SH-SY5Y (cell line): ENCODE data around the gene GNG4.

Source experiments
- GATA2 ChIP-seq: IDR thresholded peaks from 2 replicates; pipeline ENCODE4 v1.6.1; 2011; ENCODE audit warnings: mild to moderate bottlenecking, low read depth, low read length
- GATA3 ChIP-seq: IDR thresholded peaks from 2 replicates; pipeline ENCODE4 v1.6.1; 2011; ENCODE audit warnings: low read depth, mild to moderate bottlenecking, low read length, moderate library complexity

The GNG4 gene

DNA sequence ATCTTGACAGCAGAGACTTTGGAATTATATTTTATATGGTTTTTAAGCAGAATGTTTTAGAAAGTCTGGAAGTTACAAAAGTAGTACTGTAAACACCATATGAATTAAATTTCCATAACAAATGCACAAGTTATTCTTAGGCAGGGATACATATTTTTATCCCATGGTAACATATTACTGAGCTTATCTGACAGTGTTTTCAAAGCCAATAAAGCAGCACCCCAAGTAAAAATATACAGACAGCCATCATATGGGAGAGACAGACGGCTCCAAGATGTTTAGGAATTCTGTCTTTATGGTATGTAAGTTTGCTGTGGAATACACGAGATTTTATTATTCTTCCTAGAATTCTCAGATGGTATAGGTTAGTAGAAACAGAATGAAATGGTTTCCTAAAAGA lies 12.0 kb upstream of the GNG4 start:
- TF ChIP-seq GATA3 (no peak), GATA2 (no peak)

DNA sequence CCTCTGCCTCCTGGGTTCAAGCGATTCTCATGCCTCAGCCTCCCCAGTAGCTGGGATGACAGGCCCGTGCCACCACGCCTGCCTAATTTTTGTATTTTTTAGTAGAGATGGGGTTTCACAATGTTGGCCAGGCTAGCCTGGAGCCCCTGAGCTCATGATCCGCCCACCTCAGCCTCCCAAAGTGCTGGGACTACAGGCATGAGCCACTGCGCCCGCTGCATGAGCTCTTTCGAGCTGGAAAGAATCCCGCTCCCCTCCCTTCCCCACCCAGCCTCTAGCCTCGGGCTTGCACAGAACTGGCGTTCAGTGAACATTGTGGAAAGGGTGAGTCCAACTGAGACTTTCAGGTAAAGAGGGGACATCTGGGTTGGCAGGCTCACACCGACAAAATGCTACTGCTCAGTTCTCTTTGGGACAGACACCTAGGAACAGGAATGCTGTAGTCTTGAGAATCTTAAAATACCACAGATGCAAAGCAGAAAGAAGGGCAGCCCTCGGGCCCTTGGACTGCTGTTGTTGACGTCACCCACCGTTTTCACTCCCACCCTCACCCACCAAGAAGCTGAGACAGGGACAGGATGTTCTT lies 9.7 kb upstream of the GNG4 start:
- TF ChIP-seq GATA3 (no peak), GATA2 (no peak)

DNA sequence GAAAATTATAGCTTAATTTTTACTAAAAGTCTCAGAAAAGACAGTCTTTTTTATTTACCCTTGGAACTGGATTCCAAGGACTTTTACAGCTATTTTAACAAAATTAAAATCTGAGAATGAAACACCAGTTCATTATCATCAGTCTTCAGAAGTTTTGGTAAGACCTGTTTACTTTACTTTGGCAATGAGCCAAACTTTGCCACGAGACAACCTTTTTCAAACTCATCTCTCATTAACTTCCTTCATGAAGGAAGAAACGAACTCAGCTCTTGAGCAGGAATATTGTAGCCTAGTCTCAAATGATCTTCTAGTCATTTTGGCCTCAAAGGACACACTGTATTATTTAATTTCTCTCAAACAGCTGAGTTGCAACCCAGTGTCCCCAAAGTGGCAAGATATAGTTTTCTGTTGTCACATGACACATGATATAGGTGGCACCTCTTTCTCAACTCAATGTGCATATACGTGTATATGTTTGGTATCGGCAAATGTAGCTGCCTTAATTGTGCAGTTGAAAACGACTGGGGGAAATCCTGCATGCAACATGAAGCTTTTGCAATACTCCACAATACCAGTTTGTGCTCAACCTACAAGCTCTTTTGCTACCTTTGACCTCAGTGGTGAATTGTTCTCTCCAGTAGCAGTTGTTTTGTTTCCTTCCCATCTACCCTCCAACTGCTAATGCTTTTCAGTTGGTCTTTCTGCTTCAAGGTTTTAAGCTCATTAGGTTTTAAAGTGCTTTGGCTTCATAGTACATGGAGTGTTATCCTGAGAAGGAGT lies 8.4 kb upstream of the GNG4 start:
- TF ChIP-seq GATA3 (no peak), GATA2 (no peak)

DNA sequence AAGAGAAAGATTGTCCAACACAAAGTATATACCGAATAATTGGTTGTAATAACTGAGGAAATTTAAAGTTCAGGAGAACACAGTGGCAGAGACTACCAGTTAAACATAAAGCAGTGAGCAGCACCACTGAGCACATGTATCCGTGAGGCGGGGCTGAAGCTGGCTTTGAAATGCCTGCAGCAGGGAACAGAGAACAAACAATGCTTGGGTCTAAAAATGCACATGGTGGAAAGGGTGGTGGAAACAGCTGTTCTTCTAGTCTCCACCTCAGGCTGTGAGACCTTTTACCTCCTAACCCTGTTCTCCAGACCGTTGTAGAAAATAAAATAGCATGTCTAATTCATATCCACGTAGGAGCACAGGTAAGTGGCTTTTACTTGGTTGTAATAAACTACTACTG lies 7.7 kb upstream of the GNG4 start:
- TF ChIP-seq GATA3 (no peak), GATA2 (no peak)

DNA sequence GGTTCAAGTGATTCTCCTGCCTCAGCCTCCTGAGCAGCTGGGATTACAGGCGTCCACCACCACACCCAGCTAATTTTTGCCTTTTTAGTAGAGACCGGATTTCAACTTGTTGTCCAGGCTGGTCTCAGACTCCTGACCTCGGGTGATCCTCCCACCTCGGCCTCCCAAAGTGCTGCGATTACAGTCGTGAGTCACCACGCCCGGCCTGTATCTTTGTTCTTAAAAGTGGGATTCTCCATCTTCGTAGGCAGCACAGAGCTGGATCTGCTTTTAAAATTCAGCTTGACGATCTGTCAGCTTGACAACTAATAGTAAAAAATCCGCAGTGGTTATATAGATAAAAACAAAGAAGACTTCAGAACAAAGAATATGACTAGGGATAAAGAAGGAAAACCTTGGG lies 2.8 kb upstream of the GNG4 start:
- TF ChIP-seq GATA2 (no peak), GATA3 (no peak)

DNA sequence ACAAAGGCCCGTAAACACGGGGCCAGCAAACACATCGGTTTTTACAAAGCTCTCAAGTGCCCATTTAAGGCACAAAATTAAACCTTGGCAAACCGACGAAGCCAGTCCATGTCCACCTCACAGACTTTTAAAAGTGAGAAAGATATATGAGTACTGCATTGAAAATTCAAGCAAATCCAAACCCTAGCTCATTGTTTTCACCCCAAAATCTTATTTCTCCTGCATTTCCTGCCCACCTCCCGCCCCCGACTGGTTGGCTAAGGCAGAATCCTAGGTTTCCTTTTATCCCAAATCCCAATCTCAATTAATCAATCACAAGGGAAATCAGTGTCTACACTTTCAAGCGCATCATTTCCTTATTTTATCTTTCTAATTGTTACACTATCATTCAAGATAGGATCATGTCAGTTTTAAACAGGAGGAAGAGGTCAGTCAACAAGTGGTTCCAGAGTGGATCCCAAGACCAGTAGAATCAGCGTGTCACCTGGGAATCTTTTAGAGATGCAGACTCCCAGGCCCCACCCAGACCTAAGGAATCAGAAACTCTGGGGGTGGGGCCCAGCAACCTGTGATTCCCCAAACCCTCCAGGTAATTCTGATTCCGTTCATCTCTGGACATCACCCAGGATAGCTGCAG lies 1.7 kb upstream of the GNG4 start:
- no peak for TF ChIP-seq GATA3
- no peak for TF ChIP-seq GATA2

DNA sequence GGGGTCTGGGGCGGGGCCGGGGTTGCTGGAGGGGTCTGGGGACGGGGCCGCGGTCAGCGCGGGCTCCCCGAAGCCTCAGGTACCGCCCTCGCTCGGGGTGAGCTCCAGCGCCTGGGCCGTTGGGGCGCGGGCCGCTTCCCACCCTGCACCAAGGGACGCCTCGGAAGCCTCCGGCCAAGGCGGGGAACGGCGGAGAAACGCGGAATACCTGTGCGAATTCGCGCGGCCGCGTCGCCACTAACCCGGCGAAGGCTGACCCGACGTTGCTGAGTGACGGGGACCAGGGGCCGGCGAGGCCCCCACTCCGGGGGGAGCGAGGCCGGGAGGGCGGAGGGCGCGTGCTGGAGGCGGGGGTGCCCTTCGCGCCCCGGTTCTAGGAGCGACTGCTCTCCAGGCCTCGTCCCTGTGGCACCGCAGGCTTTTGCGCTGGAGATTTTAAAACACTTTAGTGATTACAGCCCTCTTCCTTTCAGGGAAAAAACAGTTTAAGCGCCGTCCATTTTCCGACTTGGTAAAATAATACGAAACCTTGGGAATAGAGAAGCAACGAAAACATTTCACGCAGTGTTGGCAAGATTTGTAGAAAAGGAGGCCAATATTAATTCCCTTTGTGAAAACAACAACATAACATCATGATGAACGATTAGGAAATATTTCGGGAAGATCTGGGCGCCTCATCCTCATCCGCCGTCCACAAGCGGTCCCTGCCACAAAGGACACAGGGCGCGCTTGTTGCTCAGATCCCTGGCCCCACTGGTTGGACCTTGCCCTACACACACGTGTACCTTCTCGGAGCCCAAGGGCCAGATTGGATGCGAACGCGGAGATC lies 971 bp upstream of the GNG4 start:
- TF ChIP-seq GATA3 = no peak
- no peak for TF ChIP-seq GATA2

DNA sequence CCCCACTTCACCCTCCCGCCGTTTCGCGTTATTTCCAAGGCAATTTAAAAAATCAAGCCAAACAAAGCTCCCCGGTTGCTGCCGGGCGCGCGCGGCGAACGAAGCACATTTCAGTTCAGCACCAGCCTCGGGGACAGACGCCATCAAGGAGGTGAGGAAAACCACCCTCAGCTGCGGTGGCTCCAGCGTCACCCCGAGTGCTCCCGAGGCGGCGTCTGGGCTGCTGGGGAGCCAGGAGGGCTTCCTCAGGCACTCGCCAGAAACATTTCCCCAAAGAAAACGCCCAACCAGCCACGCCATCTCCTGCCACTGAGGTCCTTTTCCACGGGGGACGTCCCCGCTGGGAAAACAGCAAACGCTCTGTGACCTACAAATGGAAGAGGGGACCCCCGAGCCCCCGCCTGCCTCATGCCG lies 623 bp downstream of the GNG4 start:
- no peak for TF ChIP-seq GATA3
- TF ChIP-seq GATA2 = no peak

DNA sequence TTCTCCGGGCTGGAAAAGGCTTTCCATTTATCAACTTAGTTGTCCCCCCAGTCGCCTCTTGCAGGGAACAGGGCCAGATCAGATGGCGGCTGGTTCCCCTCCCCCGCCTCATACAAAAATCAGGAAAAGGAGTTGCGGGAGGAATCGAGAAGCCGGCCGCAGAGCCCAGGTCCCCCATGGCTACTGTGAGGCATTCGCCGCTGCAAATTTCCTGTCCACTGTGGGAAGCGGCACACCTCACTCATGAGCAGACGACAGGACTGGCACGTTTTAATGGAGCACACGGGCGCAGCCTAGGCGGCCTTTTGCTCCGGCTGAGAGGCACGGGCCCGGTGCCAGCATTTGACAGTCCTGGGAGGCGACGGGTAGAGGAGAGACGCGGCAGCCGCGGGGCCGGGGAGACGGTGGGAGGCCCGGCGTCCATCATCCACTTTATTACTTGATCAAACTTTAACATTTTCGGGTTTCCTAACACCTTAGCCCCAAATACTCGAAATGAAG lies 1.1 kb downstream of the GNG4 start:
- TF ChIP-seq GATA2 (peak; percentile 90), GATA3 (no peak; the same call in 1 of the 2 replicates)

DNA sequence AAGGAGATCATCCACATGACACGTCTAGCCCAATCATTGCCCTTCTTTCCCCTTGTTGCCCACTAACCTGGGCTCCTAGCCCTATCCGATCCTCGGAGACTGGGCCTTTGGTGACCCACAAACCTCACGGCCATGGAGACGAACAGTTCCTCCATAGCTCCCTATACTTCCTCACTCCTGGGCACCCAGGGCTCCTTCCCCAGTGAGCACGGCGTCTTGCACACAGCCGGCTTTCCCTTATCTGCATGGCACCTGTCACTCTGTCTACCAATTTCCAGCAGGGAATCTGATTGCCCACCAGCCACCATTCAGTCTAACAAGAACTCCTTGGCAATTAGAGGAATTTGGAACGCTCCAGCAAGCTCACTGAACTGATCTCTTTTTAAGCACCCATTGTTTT lies 3.1 kb downstream of the GNG4 start:
- TF ChIP-seq GATA2 = no peak
- TF ChIP-seq GATA3 = no peak

DNA sequence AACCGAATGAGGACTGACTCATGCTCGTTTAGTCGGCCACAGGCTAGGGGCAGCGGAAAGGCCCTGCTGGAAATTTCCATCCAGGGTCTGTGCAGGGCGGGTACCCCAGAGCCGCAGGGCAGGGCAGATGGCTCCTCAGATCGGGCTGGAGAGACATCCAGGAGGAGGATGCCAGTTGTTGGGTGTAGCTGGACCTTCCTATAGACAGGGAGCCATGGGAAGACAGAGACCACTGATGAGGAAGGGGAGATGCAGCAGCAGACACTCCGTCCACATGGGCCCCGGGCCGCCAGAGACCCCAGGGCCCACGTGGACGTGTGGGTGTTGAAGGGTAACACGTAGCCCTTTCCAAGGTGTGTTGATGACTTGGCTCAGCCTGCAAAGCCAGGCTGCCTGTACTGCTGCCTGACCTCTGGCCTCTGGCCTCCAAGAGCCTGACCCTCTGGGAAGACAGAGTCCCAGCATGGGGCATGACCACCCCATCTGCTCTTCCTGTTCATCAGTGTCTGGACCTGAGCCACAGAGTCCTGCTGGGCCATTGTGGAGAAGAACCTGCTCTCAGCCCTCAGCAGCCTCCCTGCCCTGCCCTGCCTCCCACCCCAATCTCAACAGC lies 4.8 kb downstream of the GNG4 start:
- TF ChIP-seq GATA3 (no peak), GATA2 (no peak)

DNA sequence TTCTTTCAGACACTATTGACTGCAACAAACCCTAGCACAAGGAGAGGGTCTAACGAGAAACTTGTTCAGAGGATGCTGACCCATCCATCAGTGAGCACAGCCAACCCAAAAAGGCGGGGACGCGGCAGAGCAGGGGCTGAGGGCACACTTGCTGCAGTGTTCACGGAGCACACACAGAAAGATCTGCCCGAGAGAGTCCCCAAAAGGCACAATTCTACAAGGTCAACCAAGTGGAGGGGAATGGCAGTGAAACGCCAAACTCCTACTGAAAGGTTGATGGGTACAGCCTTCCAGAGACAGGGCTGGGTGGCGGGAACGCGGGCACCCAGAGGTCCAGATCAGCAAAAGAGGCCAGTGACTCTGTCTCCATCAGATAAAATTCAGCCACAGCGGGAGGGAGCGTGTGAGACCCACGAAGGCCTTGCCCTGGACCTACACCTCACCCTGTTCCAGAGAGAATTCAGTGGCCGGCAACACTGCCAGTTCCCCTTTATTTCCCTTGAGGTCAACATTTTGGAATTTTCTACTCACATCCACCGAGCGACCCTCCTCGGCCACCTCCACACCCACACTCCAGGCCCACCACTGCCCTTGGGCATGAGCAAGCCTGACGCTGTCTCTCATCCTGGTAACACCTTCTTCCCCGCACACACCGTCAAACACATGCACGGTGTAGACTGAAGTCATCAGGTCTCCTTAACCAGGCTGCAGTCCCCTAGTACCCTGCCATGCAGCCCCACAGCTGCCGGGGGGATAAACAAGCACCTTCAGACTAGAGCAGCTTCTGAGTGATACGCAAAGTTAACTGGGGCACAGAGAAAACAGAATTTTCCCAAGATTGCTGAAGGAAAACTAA lies 5.5 kb downstream of the GNG4 start:
- TF ChIP-seq GATA2 = 0 out of 2 replicates have a peak, but pooled peaks have one; percentile 14
- no peak for TF ChIP-seq GATA3

DNA sequence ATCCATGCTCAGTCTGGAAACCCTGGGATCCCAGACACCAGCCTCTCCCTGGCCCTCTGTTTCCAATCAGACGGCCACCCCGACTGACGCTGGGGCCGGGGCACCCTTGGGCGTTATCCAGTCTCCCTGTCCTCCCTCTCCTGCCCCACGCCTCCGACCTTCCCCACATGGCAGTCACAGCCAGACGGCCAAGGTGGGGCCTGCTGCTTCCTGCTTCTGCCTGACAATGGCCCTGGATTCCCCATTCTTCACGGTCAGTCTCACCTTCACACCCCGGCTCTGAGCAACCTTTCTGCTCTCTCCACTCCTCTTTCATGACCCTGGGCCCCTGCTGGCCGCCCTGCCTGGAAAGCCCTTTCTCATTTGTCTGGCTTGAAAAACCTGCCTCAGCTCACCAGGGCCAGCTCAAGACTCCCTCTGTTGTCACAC lies 6.6 kb downstream of the GNG4 start:
- no peak for TF ChIP-seq GATA2
- no peak for TF ChIP-seq GATA3
